Measurements from ENCODE around the gene PRF1. TPM values are rescaled to one million over a fixed set of nuclear protein-coding genes. Genes with fewer than 3 reads are reported as not detected.
A peak's percentile ranks its signal among the peaks of the same experiment; 100 is the strongest.

The PRF1 gene
- total RNA-seq, 1 experiment from 2014 or later, result 6.4 TPM

DNA sequence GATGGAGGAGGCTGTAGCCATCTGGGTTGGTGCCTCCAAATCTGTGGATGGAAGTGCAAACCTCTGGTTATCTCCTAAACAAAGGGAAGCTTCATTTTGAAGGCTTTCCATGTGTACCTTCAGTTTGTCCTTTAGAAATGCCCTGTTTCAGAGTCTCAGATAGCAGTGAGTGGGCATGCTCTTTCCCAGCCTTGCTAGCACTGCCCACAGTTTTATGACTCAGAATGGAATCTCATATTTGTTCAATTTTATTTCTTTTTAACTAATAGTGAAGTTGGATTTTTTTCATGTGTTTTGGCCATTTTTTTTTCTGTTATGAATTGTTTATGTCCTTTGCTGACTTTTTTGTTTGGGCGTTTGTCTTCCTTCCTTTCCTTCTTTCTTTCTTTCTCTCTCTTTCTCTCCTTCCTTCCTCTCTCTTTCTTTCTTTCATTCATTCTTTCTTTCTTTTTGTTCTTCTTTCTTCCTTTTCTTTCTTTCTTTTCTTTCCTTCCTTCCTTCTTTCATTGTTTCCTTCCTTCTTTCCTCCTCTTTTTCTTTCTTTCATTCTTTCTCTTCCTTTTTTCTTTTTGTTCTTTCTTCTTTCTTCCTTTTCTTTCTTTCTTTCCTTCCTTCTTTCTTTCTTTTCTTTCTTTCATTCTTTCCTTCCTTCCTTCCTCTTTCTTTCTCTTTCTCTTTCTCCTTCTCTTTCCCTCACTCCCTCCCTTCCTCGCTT lies 25.6 kb downstream of the PRF1 start:
- POLR2A ChIA-PET, result no interaction called here

More for the DNA sequence above, 25.6 kb downstream of the PRF1 start:
- ATAC-seq (no peak), DNase-seq (ENCODE audit: low read depth, low spot score) (no peak)
- no TSS peak for BruUV-seq (replicated peaks)
- Histone ChIP-seq H2AFZ (ENCODE audit: low read depth, low read length, poor library complexity, severe bottlenecking) (no peak overlapping the region), H3K27ac (ENCODE audit: low read depth, low read length) (peak overlapping the region; percentile 90), H3K4me3 (replicated peaks in 1 of 2; ENCODE audit: low read depth in 1 of 2, low read length in 2 of 2) (no peak overlapping the region), H3K27me3 (ENCODE audit: insufficient read depth, low read length) (no peaks in the 10 kb centered on the region), H3K4me1 (ENCODE audit: control insufficient read depth in 1 of 2, insufficient read depth in 2 of 2, low read length in 2 of 2) (peaks cover 79 to 97% of the 10 kb centered on the region in 2 experiments), H3K9ac (ENCODE audit: low read length) (peak overlapping the region; percentile 52), H3K9me2 (ENCODE audit: insufficient read depth) (no peaks in the 10 kb centered on the region), H4K20me1 (ENCODE audit: insufficient read depth) (no peaks in the 10 kb centered on the region), H3K9me3 (ENCODE audit: control insufficient read depth in 1 of 2, insufficient read depth in 1 of 2, low read depth in 1 of 2, low read length in 2 of 2) (no peaks in the 10 kb centered on the region), H3K4me2 (ENCODE audit: low read length) (peak overlapping the region; percentile 66), H3K36me3 (ENCODE audit: control insufficient read depth in 1 of 2, insufficient read depth in 2 of 2, low read length in 2 of 2) (no peaks in the 10 kb centered on the region), H3K79me2 (ENCODE audit: insufficient read depth, low read length) (no peaks in the 10 kb centered on the region)
- RAD21 ChIA-PET (ENCODE audit: low non-redundant PET in 1 of 2, low total read pairs in 2 of 2, uncharacterized antibody in 2 of 2, unreplicated experiment in 2 of 2), result no interaction called here
- intact Hi-C loops (cut with micrococcal nuclease), result no loop called here
- CTCF ChIA-PET, result no interaction called here
- TF ChIP-seq FOSL1 (IDR thresholded peaks at IDR 0.05; ENCODE audit: low read depth), result 0 out of 2 replicates have a peak, but pooled peaks have one; percentile 12
- no peak for TF ChIP-seq POLR2AphosphoS5 (IDR thresholded peaks at IDR 0.05; ENCODE audit: low read depth, low read length)
- TF ChIP-seq, protein P1, sequence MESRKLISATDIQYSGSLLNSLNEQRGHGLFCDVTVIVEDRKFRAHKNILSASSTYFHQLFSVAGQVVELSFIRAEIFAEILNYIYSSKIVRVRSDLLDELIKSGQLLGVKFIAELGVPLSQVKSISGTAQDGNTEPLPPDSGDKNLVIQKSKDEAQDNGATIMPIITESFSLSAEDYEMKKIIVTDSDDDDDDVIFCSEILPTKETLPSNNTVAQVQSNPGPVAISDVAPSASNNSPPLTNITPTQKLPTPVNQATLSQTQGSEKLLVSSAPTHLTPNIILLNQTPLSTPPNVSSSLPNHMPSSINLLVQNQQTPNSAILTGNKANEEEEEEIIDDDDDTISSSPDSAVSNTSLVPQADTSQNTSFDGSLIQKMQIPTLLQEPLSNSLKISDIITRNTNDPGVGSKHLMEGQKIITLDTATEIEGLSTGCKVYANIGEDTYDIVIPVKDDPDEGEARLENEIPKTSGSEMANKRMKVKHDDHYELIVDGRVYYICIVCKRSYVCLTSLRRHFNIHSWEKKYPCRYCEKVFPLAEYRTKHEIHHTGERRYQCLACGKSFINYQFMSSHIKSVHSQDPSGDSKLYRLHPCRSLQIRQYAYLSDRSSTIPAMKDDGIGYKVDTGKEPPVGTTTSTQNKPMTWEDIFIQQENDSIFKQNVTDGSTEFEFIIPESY (IDR thresholded peaks at IDR 0.05; ENCODE audit: extremely low read depth, insufficient replicate concordance, low read length), result no peak
